ENCODE measurements around the gene MS4A6A.

DNA sequence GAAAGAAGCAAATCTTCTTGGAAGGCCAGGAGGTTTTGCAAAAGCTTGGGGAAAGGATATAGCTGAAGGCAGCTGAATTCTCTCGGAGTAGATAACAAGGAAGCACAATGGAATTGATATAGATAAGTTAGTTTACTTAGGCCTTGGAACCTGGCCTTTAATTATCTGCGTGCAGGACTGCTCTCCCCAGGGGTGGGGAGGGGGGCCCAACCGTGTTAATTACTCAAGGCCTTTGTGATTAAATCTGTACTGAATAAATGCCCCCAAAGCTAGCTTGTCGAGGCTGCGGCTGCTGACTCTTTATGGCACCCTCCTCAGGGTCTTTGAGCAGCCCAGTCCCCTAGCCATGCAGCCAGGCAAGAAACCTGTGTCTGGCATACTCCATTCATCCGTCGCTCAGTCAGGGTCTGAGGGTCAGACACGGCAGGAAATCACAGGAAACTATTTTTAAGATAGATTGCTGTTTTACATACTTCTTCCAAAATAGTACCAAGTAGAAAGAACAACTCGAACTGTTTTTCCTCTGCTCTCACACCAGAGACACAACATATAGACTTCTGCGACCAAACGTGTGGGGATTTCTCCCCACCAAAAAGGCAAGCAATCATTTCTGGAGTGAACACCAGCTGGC, 58.0 kb downstream of the MS4A6A start:
- TF ChIP-seq EZH2phosphoT487 (IDR thresholded peaks at IDR 0.05; ENCODE audit: borderline replicate concordance, low read length) (no peak), EZH2 (IDR thresholded peaks at IDR 0.05; ENCODE audit: low read length, unreplicated experiment) (no peak)
- TF ChIP-seq, protein P1, sequence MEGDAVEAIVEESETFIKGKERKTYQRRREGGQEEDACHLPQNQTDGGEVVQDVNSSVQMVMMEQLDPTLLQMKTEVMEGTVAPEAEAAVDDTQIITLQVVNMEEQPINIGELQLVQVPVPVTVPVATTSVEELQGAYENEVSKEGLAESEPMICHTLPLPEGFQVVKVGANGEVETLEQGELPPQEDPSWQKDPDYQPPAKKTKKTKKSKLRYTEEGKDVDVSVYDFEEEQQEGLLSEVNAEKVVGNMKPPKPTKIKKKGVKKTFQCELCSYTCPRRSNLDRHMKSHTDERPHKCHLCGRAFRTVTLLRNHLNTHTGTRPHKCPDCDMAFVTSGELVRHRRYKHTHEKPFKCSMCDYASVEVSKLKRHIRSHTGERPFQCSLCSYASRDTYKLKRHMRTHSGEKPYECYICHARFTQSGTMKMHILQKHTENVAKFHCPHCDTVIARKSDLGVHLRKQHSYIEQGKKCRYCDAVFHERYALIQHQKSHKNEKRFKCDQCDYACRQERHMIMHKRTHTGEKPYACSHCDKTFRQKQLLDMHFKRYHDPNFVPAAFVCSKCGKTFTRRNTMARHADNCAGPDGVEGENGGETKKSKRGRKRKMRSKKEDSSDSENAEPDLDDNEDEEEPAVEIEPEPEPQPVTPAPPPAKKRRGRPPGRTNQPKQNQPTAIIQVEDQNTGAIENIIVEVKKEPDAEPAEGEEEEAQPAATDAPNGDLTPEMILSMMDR (conservative IDR thresholded peaks at IDR 0.05; ENCODE audit: low read depth, low read length), result no peak

Measured in PC-3 (cell line).